Heart right ventricle (tissue), 16 donors: ENCODE results near the gene TASP1. TPM values are rescaled to one million over a fixed set of nuclear protein-coding genes. Genes with fewer than 3 reads are reported as not detected.
"Not testable (repeated sequence)": the region's sequence is repeated elsewhere in the genome, so short reads cannot be mapped to it uniquely, and the experiment has no call there.

ENCODE experiments used
- ATAC-seq, 8 donors: fragments of 200-7000 bp; cut with Tn5 transposase; one replicate each; pipeline ENCODE4 v1.9.1; 2020; ENCODE audit warnings: mild to moderate bottlenecking in 8 of 8, moderate library complexity in 8 of 8, moderate number of reproducible peaks in 1 of 8
- DNase-seq, 2 donors: peaks; one replicate each; pipeline ENCODE4 v3.0.0-alpha.2; 2020
- H3K27ac ChIP-seq, 10 donors: fragments of 200-600 bp; sonication (generic) in 2 of 10; one replicate each; pipeline versions ENCODE4 v1.5.0 to v1.8.0; 2020 to 2022; ENCODE audit warnings: mild to moderate bottlenecking in 3 of 10
- H3K27me3 ChIP-seq, 7 donors: fragments of 200-600 bp; one replicate each; pipeline ENCODE4 v1.8.0; 2021 to 2022; ENCODE audit warnings: mild to moderate bottlenecking in 2 of 7
- H3K36me3 ChIP-seq, 9 donors: fragments of 200-600 bp; sonication (generic) in 1 of 9; one replicate each; pipeline versions ENCODE4 v1.5.0 to v1.8.0; 2020 to 2022; ENCODE audit warnings: mild to moderate bottlenecking in 2 of 9
- H3K4me1 ChIP-seq, 9 donors: fragments of 200-600 bp; sonication (generic) in 1 of 9; one replicate each; pipeline versions ENCODE4 v1.5.0 to v1.8.0; 2020 to 2022; ENCODE audit warnings: mild to moderate bottlenecking in 4 of 9
- H3K4me3 ChIP-seq, 10 donors: fragments of 200-600 bp; sonication (generic) in 2 of 10; one replicate each; pipeline versions ENCODE4 v1.5.0 to v1.8.0; 2020 to 2022; ENCODE audit warnings: mild to moderate bottlenecking in 7 of 10, moderate library complexity in 2 of 10
- H3K9me3 ChIP-seq, 11 donors: fragments of 200-600 bp in 10 of 11; sonication (generic) in 2 of 11; one replicate each; pipeline versions ENCODE4 v1.5.0 to v1.8.0; 2013 to 2022; ENCODE audit warnings: mild to moderate bottlenecking in 2 of 11, control low read depth in 1 of 11, moderate library complexity in 1 of 11
- CTCF ChIP-seq, 9 donors: fragments of 200-600 bp; sonication (generic) in 2 of 9; IDR thresholded peaks; one replicate each; pipeline versions ENCODE4 v1.5.0 to v1.8.0; 2021 to 2022; ENCODE audit warnings: antibody characterized with exemption in 9 of 9, mild to moderate bottlenecking in 5 of 9, moderate library complexity in 1 of 9
- WGBS, 2 donors: extraction: QIAGEN DNeasy Blood & Tissue Kit; methylation state at CpG; one replicate each; pipeline ENCODE4 v1.1.7; 2013; ENCODE audit warnings: inconsistent platforms in 1 of 2; 5-methylcytosine and 5-hydroxymethylcytosine counted together
- intact Hi-C, 10 donors: fragments of 100-400 bp; cut with DNase I; formaldehyde crosslinking; loops; one replicate each; pipeline versions ENCODE4 v1.11.1 to v1.14.2; 2022
- polyA plus RNA-seq, 2 donors: library from polyadenylated mRNA; stranded (reverse); fragments of 200-250 nt; gene quantifications; one replicate each; pipeline ENCODE4 v1.2.3, GENCODE V29; 2013
- total RNA-seq, 10 donors: library from RNA; stranded (reverse); fragmentation: NEBNext Ultra II Directional in 3 of 10; extraction: Animal tissue kit (Norgen Biotek cat#: 25700) in 3 of 10; gene quantifications; one replicate each; pipeline versions ENCODE4 v1.2.1 to v1.2.4, GENCODE V29; 2021 to 2023
- donor health status: Arrhythmogenic right ventricular cardiomyopathy.
- donor health status: ischemic (EF 13 %, LVEDD 7.1; RV severe dilation, severe dysfunction).
- donor health status: healthy with polysubstance abuse.
- donor health status: DM: no; HTN: yes; CAD: no.
- donor health status: DM: no; HTN: no; CAD: no.
- donor health status: ischemic (EF 25% LVEDD 6.9; RV normal size, moderate dysfunction).
- donor health status: ischemic (EF 25% LVEDD 5.7; RV mildly dilated, moderate dysfunction).
- donor health status: healthy.
- donor health status: DM: yes; HTN: yes; CAD: no.
- donor health status: Ischemic cardiomyopathy.
- donor health status: ischemic (EF 35%, LVEDD 5.7; RV mildly dilated, moderate dysfunction).
- donor health status: nonischemic (EF 11% LVEDD 7.7; RV severe dilation, severe dysfunction).
- donor health status: DM: yes; HTN: yes; CAD: no.
- donor health status: PGD.
- donor health status: ischemic (EF 29% LVEDD 5.4; RV normal size, mild dysfunction).
- donor health status: nonischemic (EF 23%, LVEDD 6.1; RV moderate dilation, normal function).

TASP1 gene
- total and polyA plus RNA-seq, 12 donors, result 2.1 to 8.5 (median 5.8) TPM

- H3K4me3 ChIP-seq, result no peak overlapping the region
- H3K36me3 ChIP-seq, result peaks cover 0 to 28% (median 7%) of the 10 kb centered on the region in 9 donors
- peaks cover 0 to 5% (median 0%) of the 10 kb centered on the region in 11 donors for H3K9me3 ChIP-seq
- no peaks in the 10 kb centered on the region for H3K27me3 ChIP-seq
- TF ChIP-seq CTCF (IDR thresholded peaks at IDR 0.05), result no peak
- H3K27ac ChIP-seq, result no peak overlapping the region
- ATAC-seq, result no peak
- WGBS, 2 donors, result 97 to 98% methylated on average over 5 of the region's 5 CpGs
- peaks cover 0 to 8% (median 0%) of the 10 kb centered on the region in 9 donors for H3K4me1 ChIP-seq
- no peak for DNase-seq
- intact Hi-C loops, result no loop called here
These were observed 246.3 kb downstream of the TASP1 start for GRCh38 chr20:13392391-13392790.

GRCh38 chr20:13389115-13389514 is 249.6 kb downstream of the TASP1 start:
- Histone ChIP-seq H3K9me3 (peaks cover 0 to 6% (median 0%) of the 10 kb centered on the region in 11 donors), H3K4me3 (no peak overlapping the region), H3K36me3 (peaks cover 0 to 39% (median 10%) of the 10 kb centered on the region in 9 donors), H3K27ac (no peak overlapping the region), H3K4me1 (no peaks in the 10 kb centered on the region), H3K27me3 (no peaks in the 10 kb centered on the region)
- WGBS, 2 donors, result 94 to 97% methylated on average over 3 of the region's 3 CpGs
- ATAC-seq, result no peak
- no peak for TF ChIP-seq CTCF (IDR thresholded peaks at IDR 0.05)
- DNase-seq, result no peak
- intact Hi-C loops, result loop anchor here in 1 of 10 donors (5.0 kb wide), 1 partner anchor 58 kb away; no protein-coding TSS in a partner anchor

- no peaks in the 10 kb centered on the region for H3K27me3 ChIP-seq
- ATAC-seq, result no peak
- H3K27ac ChIP-seq, result no peak overlapping the region
- no peak for DNase-seq
- peaks cover 0 to 44% (median 9%) of the 10 kb centered on the region in 11 donors for H3K9me3 ChIP-seq
- peaks cover 0 to 29% (median 10%) of the 10 kb centered on the region in 9 donors for H3K36me3 ChIP-seq
- no peak overlapping the region for H3K4me3 ChIP-seq
- WGBS, 2 donors, result 94 to 96% methylated on average over 2 of the region's 2 CpGs
- no peaks in the 10 kb centered on the region for H3K4me1 ChIP-seq
- TF ChIP-seq CTCF (IDR thresholded peaks at IDR 0.05), result no peak
- intact Hi-C loops, result no loop called here
These were observed 254.6 kb downstream of the TASP1 start for GRCh38 chr20:13384132-13384531.

- Histone ChIP-seq H3K4me3 (no peak overlapping the region), H3K36me3 (peaks cover 0 to 26% (median 6%) of the 10 kb centered on the region in 9 donors), H3K27me3 (no peaks in the 10 kb centered on the region), H3K9me3 (peaks cover 0 to 57% (median 13%) of the 10 kb centered on the region in 11 donors), H3K27ac (no peak overlapping the region), H3K4me1 (no peaks in the 10 kb centered on the region)
- intact Hi-C loops, result no loop called here
- 80 to 87% methylated on average over 3 of the region's 3 CpGs for WGBS, 2 donors
- no peak for TF ChIP-seq CTCF (IDR thresholded peaks at IDR 0.05)
- DNase-seq (no peak), ATAC-seq (no peak)
These were observed 255.9 kb downstream of the TASP1 start for GRCh38 chr20:13382786-13383185.

GRCh38 chr20:13380497-13381229 is 258.1 kb downstream of the TASP1 start:
- whole genome bisulfite sequencing, 2 donors, result 90 to 92% methylated on average over 11 of the region's 11 CpGs
- intact Hi-C loops, H3K4me1 ChIP-seq, ATAC-seq, H3K27me3 ChIP-seq, H3K27ac ChIP-seq, DNase-seq, H3K4me3 ChIP-seq: not testable (repeated sequence)
- Histone ChIP-seq H3K9me3 (peaks cover 0 to 73% (median 20%) of the 10 kb centered on the region in 11 donors), H3K36me3 (peaks cover 0 to 14% (median 0%) of the 10 kb centered on the region in 9 donors)
